H9 (cell line): ENCODE results near the gene PAQR3. TPM values are rescaled to one million over a fixed set of nuclear protein-coding genes. Genes with fewer than 3 reads are reported as not detected.

Experiments
- DNase-seq: peaks from one replicate; pipeline ENCODE4 v3.0.0-alpha.2; 2017
- H2AFZ ChIP-seq: one replicate; pipeline ENCODE4 v1.6.1; 2013; ENCODE audit warnings: mild to moderate bottlenecking, low read length, control low read depth, moderate library complexity
- H2AK5ac ChIP-seq: 2 replicates; pipeline ENCODE4 v1.6.1; 2013; ENCODE audit warnings: low read length, control low read depth, mixed read lengths; ENCODE audit not compliant: insufficient read length
- H2BK120ac ChIP-seq: one replicate; pipeline ENCODE4 v1.6.1; 2013; ENCODE audit warnings: low read depth, mild to moderate bottlenecking, low read length, control low read depth, inconsistent platforms; ENCODE audit not compliant: poor library complexity, severe bottlenecking
- H2BK12ac ChIP-seq: 2 replicates; pipeline ENCODE4 v1.6.1; 2013; ENCODE audit warnings: low read length, control low read depth, mixed read lengths, low read depth; ENCODE audit not compliant: insufficient read length
- H2BK15ac ChIP-seq: 2 replicates; pipeline ENCODE4 v1.6.1; 2013; ENCODE audit warnings: low read depth, low read length, control low read depth
- H2BK20ac ChIP-seq: one replicate; pipeline ENCODE4 v1.6.1; 2013; ENCODE audit warnings: low read depth, mild to moderate bottlenecking, low read length, control low read depth, inconsistent platforms; ENCODE audit not compliant: poor library complexity, severe bottlenecking
- H2BK5ac ChIP-seq: 2 replicates; pipeline ENCODE4 v1.6.1; 2013; ENCODE audit warnings: low read length, control low read depth, mixed read lengths; ENCODE audit not compliant: insufficient read length
- H3K14ac ChIP-seq: 2 replicates; pipeline ENCODE4 v1.6.1; 2013; ENCODE audit warnings: low read length, control low read depth; ENCODE audit not compliant: insufficient read depth
- H3K18ac ChIP-seq: 2 replicates; pipeline ENCODE4 v1.6.1; 2013; ENCODE audit warnings: low read depth, mild to moderate bottlenecking, mixed read lengths, low read length, control low read depth; ENCODE audit not compliant: insufficient read length
- H3K23ac ChIP-seq: 2 replicates; pipeline ENCODE4 v1.6.1; 2013; ENCODE audit warnings: low read length, control low read depth, mixed read lengths, low read depth; ENCODE audit not compliant: insufficient read length
- H3K23me2 ChIP-seq: 2 replicates; pipeline ENCODE4 v1.6.1; 2013; ENCODE audit warnings: low read depth, mild to moderate bottlenecking, mixed read lengths, low read length, control low read depth; ENCODE audit not compliant: insufficient read length, poor library complexity, severe bottlenecking
- H3K27ac ChIP-seq: 2 replicates; pipeline ENCODE4 v1.5.1; 2013; ENCODE audit warnings: low read length, control low read depth, mixed read lengths, low read depth; ENCODE audit not compliant: insufficient read length
- H3K27me3 ChIP-seq: 2 replicates; pipeline ENCODE4 v1.6.1; 2013; ENCODE audit warnings: low read length, control low read depth, inconsistent platforms; ENCODE audit not compliant: insufficient read depth
- H3K4ac ChIP-seq: 2 replicates; pipeline ENCODE4 v1.6.1; 2013; ENCODE audit warnings: low read depth, mild to moderate bottlenecking, control low read depth, inconsistent platforms, low read length, moderate library complexity
- H3K4me1 ChIP-seq: 2 replicates; pipeline ENCODE4 v1.6.1; 2013; ENCODE audit warnings: low read length, control low read depth, inconsistent platforms; ENCODE audit not compliant: insufficient read depth
- H3K4me2 ChIP-seq: 2 replicates; pipeline ENCODE4 v1.6.1; 2013; ENCODE audit warnings: low read length, control low read depth, mixed read lengths; ENCODE audit not compliant: insufficient read length, insufficient read depth
- H3K56ac ChIP-seq: 2 replicates; pipeline ENCODE4 v1.6.1; 2013; ENCODE audit warnings: low read depth, mild to moderate bottlenecking, mixed read lengths, low read length, control low read depth; ENCODE audit not compliant: insufficient read length
- H3K79me1 ChIP-seq: 2 replicates; pipeline ENCODE4 v1.6.1; 2013; ENCODE audit warnings: low read depth, mild to moderate bottlenecking, moderate library complexity, low read length, control low read depth, inconsistent platforms; ENCODE audit not compliant: insufficient read depth, poor library complexity, severe bottlenecking
- H3K79me2 ChIP-seq: 2 replicates; pipeline ENCODE4 v1.6.1; 2013; ENCODE audit warnings: low read length, control low read depth, inconsistent platforms; ENCODE audit not compliant: insufficient read depth
- H3K9ac ChIP-seq: 2 replicates; pipeline ENCODE4 v1.6.1; 2013; ENCODE audit warnings: low read length, control low read depth, mixed read lengths; ENCODE audit not compliant: insufficient read length; ENCODE audit errors: extremely low read depth
- H3K9me3 ChIP-seq: one replicate; pipeline ENCODE4 v1.6.1; 2013; ENCODE audit warnings: low read depth, low read length, inconsistent platforms; ENCODE audit not compliant: control insufficient read depth
- H3T11ph ChIP-seq: one replicate; pipeline ENCODE4 v1.6.1; 2013; ENCODE audit warnings: mild to moderate bottlenecking, low read length, control low read depth, inconsistent platforms
- H4K20me1 ChIP-seq: one replicate; pipeline ENCODE4 v1.6.1; 2013; ENCODE audit not compliant: control insufficient read depth, insufficient read length, insufficient read depth
- H4K5ac ChIP-seq: 2 replicates; pipeline ENCODE4 v1.6.1; 2013; ENCODE audit warnings: low read depth, mild to moderate bottlenecking, mixed read lengths, low read length, control low read depth; ENCODE audit not compliant: insufficient read length
- H4K8ac ChIP-seq: replicated peaks from 2 replicates; pipeline ENCODE4 v1.6.1; 2013; ENCODE audit warnings: low read length, control low read depth, mixed read lengths, low read depth; ENCODE audit not compliant: insufficient read length
- H4K91ac ChIP-seq: 2 replicates; pipeline ENCODE4 v1.6.1; 2013; ENCODE audit warnings: low read depth, mild to moderate bottlenecking, moderate library complexity, mixed read lengths, low read length, control low read depth; ENCODE audit not compliant: insufficient read length
- H3K27ac Mint-ChIP-seq, 3 experiments: 2 replicates in 2 of 3; 3 replicates in 1 of 3; pipeline ENCODE4 v1.8.0; 2020 to 2021; ENCODE audit warnings: mixed read lengths in 3 of 3, mild to moderate bottlenecking in 1 of 3, moderate library complexity in 1 of 3
- H3K27me3 Mint-ChIP-seq: 2 replicates; pipeline ENCODE4 v1.8.0; 2021; ENCODE audit warnings: low read depth, mild to moderate bottlenecking, moderate library complexity, mixed read lengths
- H3K36me3 Mint-ChIP-seq, 3 experiments: 2 replicates in 2 of 3; 3 replicates in 1 of 3; pipeline ENCODE4 v1.8.0; 2020 to 2021; ENCODE audit warnings: low read depth in 3 of 3, mixed read lengths in 3 of 3; ENCODE audit not compliant: insufficient read depth in 1 of 3
- H3K4me1 Mint-ChIP-seq, 2 experiments: 2 replicates each; pipeline ENCODE4 v1.8.0; 2020; ENCODE audit warnings: mixed read lengths in 2 of 2
- H3K4me3 Mint-ChIP-seq, 2 experiments: 2 replicates in 1 of 2; 3 replicates in 1 of 2; pipeline ENCODE4 v1.8.0; 2020 to 2021; ENCODE audit warnings: mild to moderate bottlenecking in 2 of 2, mixed read lengths in 2 of 2, moderate library complexity in 1 of 2
- H3K9me3 Mint-ChIP-seq, 2 experiments: 2 replicates in 1 of 2; 3 replicates in 1 of 2; pipeline ENCODE4 v1.8.0; 2020; ENCODE audit warnings: mild to moderate bottlenecking in 2 of 2, mixed read lengths in 2 of 2, moderate library complexity in 1 of 2
- WGBS: extraction: QIAGEN DNeasy Blood & Tissue Kit; methylation state at CpG from one replicate; pipeline ENCODE4 v1.1.7; 2013; ENCODE audit warnings: missing lambda C conversion rate, low lambda C conversion rate, mixed read lengths; ENCODE audit not compliant: insufficient read length; ENCODE audit errors: extremely low coverage; 5-methylcytosine and 5-hydroxymethylcytosine counted together
- total RNA-seq: library from RNA; stranded (reverse); gene quantifications from 2 replicates; pipeline ENCODE4 v1.2.1, GENCODE V29; 2021
- TF ChIP-seq, protein P1 (sequence below): fragments of 200-600 bp; sonication (generic); conservative IDR thresholded peaks from 3 replicates; pipeline ENCODE4 v1.8.0; 2021; ENCODE audit warnings: antibody characterized with exemption, mild to moderate bottlenecking

Gene PAQR3
- total RNA-seq, 1 experiment from 2014 or later = 26.3 TPM

DNA sequence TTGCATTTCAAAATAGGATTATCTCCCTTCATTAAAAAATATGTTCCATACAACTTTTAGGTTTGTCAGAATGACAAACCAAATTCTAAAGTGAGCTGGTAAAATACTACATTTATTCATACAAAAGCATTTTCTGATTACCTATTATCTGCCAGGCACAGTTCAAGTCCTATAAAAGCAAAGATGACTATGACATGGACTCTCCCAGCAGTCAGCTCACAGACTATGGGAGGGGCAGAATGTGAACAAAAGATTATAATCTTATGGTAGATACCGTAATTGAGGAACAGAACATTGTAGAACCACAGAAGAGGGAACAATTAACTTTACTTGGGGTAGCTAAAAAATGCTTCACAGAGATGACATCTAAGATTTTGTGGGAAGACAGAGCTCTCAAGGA lies 12.4 kb downstream of the PAQR3 start:
- peak overlapping the region in 1 of 3 experiments; percentile 15; a peak in 3 of 7 replicates for H3K27ac Mint-ChIP-seq
- Histone ChIP-seq H2BK120ac (no peak overlapping the region), H2BK20ac (no peak overlapping the region), H2BK15ac (no peak overlapping the region), H3K4ac (no peak overlapping the region), H3K23me2 (no peaks in the 10 kb centered on the region), H3K14ac (no peak overlapping the region), H3K79me1 (no peaks in the 10 kb centered on the region), H4K8ac (no peak overlapping the region), H3K23ac (no peak overlapping the region), H4K91ac (no peak overlapping the region), H2AK5ac (no peak overlapping the region), H3K4me1 (no peaks in the 10 kb centered on the region), H3K9me3 (no peaks in the 10 kb centered on the region), H3K4me2 (no peak overlapping the region), H2BK12ac (no peak overlapping the region), H3K9ac (no peak overlapping the region), H3K27ac (no peak overlapping the region), H3K27me3 (no peaks in the 10 kb centered on the region), H3K79me2 (no peaks in the 10 kb centered on the region), H4K20me1 (no peaks in the 10 kb centered on the region), H3T11ph (no peak overlapping the region), H3K56ac (no peak overlapping the region), H3K18ac (no peak overlapping the region), H2BK5ac (no peak overlapping the region), H4K5ac (no peak overlapping the region), H2AFZ (no peak overlapping the region)
- H3K27me3 Mint-ChIP-seq = no peaks in the 10 kb centered on the region
- H3K4me1 Mint-ChIP-seq = peaks cover 6% of the 10 kb centered on the region in 2 experiments
- TF ChIP-seq, protein P1, sequence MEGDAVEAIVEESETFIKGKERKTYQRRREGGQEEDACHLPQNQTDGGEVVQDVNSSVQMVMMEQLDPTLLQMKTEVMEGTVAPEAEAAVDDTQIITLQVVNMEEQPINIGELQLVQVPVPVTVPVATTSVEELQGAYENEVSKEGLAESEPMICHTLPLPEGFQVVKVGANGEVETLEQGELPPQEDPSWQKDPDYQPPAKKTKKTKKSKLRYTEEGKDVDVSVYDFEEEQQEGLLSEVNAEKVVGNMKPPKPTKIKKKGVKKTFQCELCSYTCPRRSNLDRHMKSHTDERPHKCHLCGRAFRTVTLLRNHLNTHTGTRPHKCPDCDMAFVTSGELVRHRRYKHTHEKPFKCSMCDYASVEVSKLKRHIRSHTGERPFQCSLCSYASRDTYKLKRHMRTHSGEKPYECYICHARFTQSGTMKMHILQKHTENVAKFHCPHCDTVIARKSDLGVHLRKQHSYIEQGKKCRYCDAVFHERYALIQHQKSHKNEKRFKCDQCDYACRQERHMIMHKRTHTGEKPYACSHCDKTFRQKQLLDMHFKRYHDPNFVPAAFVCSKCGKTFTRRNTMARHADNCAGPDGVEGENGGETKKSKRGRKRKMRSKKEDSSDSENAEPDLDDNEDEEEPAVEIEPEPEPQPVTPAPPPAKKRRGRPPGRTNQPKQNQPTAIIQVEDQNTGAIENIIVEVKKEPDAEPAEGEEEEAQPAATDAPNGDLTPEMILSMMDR = no peak
- no peaks in the 10 kb centered on the region for H3K9me3 Mint-ChIP-seq
- no peak for DNase-seq
- peaks cover 13 to 40% (median 31%) of the 10 kb centered on the region in 3 experiments; a peak in 6 of 7 replicates for H3K36me3 Mint-ChIP-seq
- H3K4me3 Mint-ChIP-seq = no peak overlapping the region
- WGBS = no CpG with 5 or more reads among the region's 1 CpG
